ENCODE measurements around the gene WDR93.

WDR93 gene

DNA sequence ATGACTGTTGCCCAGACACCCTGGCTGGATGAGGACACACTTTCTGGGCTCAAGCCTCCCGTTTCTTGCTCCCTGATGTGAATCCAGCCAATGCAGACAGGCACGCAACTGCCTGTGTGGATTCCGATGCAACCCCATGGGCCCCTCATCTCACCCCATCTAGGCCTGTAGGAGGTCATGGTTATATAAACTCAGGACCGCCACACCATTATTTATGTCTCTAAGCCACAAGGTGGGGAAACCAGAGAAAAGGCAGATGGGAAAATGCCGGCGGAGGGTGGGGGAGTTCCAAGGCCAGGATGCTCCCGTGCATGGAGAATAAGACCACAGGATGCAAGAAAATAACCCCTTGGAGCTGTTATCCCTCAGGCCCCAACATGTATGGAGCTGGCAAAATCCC lies 58.4 kb downstream of the WDR93 start:
- DNase-seq (ENCODE audit: low read depth): no peak

DNA sequence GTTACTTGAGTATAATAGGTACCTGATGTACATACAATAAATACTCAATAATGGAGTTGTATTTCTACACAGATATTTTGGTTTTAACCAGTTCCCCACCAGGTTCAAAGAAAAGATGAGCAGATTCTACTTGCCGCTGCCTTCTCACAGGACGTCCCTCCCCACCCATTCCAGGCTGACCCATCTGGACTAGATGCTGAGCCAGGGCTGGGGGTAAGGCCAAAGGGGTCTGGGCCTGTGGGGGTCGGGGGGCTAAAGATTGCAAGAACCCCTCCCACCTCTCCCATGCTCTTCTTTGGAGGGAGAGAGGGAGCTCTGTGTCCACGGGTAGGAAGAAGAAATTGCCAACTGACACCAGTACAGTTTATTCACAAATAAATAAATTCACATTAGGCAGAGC lies 58.9 kb downstream of the WDR93 start:
- DNase-seq (ENCODE audit: low read depth): no peak

DNA sequence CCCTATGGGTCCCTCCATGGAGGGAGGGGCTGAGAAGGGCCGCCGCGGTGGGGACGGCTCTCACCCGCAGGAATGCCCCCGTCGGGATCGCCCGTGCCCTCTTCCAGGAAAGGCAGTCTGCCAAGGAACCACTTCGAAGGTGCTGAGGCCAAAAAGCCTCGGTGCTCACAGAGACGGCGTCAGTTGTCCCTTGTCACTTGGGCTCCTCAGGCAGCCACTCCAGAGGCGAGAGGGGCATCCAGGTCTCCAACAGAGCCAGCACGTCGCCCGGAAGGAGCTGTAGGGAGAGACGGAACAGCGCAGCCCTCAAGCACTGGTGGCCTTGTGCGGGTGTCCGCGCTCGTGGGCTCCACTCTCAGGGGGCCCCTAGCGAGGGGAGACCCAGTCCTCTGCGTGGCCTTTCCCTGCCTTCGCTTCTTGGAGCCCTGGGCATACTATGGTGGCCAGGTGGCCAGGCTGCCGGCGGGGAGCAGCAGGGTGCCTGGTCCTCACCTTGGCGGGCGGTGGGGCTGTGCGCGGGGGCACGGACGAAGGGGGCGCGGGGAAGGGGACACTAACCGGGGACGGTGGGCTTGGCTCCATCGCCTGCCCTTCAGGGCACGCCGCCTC lies 59.4 kb downstream of the WDR93 start:
- DNase-seq (ENCODE audit: low read depth): no peak

DNA sequence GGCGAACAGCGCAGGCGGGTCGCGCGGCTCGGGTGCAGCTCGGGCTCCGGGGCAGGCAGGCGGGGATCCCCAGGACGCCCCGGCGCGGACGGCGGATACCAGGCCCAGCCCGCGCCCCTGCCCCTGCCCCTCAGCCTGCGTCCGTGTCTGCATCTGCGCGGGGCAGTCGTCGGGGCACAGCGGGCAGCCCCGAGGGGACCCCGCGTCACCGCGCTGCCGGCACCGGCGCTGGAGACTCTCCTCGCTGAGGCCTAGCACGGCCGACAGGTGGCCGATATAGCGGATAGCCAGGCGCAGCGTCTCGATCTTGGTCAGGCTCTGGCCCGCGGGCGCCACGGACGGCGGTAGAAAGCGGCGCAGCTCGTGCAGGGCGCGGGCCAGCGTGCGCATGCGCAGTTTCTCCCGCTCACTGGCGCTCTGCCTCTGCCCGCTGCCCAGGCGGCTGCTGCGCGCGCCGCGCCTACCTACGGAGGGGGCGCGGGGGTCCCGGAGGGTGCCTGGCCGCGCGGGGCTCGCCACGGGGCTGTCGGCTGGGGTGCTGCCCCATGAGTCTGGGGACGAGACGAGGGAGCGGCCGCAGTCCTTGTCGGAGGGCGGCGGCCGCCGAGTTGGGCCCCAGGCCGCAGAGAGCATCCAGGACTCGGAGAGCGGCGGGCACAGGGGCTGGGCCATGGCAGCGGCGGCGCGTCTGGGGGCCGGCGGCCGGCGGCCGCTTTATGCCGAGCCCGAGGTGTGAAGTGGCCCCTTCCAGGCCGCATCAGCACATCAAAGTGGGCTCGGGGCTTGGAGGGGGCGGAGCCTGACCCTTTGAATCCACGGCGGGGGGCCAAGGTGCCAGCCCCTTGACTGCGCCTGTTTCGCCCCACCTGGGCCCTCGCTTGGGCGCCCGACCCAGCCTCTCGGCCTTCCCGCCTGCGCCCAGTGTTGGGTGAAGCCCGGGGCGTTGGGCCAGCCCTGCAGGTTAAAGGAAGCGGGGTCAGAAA lies 60.2 kb downstream of the WDR93 start, which contains the start of gene MESP1:
TSS of gene MESP1 (minus strand) at position 690 of the 983 bp plus-strand sequence. CDS start at position 672, 18 bp downstream.
- DNase-seq (ENCODE audit: low read depth): peak; percentile 80

DNA sequence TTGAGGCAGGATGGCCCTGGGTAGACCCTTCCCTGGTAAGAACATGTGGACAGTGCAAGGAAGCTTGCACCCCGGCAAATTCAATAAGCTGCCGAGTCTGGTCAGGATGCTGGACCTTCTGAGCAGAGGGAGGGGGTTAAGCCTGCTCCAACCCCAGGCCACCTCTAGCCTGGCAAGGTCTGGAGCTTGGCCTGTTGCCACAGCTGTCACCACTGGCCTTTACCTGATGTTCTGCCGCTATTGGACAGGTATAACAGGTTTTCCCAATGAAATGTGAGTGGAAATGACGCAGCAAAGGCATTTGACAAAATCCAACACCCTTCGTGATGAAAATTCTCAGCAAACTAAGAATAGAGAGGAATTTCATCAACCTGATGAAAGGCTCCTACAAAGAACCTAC lies 61.1 kb downstream of the WDR93 start:
- no peak for DNase-seq (ENCODE audit: low read depth)

DNA sequence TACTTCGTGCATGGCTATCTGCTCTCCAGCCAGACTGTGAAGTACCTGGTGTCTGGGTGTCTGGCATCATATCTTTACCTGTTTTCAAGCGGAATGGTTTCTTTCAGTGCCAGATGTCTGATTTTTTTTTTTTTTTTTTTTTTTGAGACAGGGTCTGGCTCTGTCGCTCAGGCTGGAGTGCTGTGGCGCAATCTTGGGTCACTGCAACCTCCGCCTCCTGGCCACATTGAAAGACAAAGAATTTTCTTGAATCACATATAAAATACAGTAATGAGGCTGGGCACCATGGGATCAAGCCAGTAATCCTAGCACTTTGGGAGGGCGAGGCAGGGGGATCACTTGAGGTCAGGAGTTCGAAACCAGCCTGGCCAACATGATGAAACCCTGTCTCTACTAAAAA lies 63.2 kb downstream of the WDR93 start:
- no peak for DNase-seq (ENCODE audit: low read depth)

DNA sequence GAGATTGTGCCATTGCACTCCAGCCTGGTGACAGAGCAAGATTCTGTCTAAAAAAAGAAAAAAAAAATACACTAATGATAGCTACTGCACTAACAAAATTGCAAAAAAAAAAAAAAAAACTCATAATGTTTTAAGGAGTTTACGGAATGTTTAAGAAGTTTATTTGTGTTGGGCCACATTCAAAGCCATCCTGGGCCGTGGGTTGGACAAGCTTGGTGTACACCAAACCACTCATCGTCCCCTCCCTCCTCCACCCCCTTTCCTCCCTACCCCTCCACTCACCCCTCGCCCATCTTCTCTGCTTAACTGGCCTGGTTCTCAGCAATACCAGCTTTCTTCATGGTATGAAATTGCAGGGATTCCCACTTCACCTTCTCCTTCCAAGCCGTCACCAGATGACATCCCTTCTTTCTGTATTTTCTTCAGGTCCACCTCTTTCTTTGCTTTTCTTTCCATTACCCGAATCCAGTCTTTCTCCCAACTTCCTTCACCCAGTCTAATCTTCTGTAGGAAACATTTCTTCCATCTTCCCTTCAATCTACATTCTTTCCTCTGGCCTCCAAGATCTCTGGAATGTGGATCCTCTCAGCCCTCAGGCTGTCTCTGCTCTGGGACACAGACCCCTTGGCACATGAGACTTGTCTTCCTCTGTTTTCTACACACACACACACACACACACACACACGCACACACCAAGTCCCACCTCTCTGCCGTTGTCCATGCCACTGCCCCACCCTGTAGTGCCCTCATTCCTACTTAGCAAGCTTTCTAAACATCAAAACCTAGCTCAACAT lies 63.9 kb downstream of the WDR93 start:
- no peak for DNase-seq (ENCODE audit: low read depth)

DNA sequence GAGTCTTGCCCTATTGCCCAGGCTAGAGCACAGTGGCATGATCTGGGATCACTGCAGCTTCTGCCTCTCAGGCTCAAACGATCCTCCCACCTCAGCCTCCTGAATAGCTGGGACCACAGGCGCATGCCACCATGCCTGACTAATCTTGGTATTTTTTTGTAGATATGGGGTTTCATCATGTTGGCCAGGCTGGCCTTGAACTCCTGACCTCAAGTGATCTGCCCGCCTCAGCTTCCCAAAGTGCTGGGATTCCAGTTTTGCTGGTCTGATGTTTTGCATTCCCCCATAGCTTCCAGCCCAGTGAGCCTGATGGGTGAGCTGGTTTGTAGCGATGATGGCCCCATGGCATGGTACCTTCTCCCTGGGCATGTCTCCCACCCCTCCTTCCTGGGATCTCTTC lies 65.1 kb downstream of the WDR93 start:
- DNase-seq (ENCODE audit: low read depth): no peak

DNA sequence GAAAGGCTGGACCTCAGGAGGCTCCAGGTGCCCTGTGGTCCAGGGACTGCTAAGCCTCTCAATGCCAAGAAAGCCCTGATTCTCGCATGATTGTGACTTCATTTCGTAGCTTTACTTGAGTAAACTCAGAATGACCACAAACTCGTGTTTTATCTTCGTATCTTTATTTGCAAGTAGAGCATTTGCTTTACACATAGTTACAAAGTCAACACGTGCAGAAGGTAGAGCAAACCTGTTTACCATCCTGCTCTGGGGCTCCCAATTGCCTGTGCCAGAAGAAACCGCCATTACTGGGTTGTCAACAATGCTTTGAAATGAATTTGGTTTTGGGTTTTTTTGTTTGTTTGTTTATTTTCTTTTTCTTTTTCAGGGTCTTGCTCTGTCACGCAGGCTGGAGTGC lies 66.3 kb downstream of the WDR93 start:
- DNase-seq (ENCODE audit: low read depth): no peak

DNA sequence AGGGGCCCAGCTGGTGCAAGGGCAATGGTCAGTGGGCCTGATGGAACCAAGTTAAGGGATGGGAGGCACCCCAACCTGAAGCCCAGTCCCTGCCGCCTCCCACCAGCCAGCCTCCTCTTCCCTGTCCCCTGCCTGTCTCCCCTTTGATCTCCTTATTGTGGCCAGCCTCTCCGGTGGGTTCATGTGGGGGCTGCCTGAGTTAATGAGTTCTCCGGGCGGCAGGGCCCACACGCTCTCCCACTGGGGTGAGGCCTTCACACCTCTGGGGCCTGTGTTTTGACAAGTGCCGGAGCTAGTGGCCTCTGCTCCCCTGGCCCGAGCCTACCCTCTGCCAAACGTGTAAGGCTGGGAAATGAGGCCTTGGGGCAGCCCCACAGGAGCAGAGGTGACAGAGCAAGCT lies 67.7 kb downstream of the WDR93 start:
- no peak for DNase-seq (ENCODE audit: low read depth)

DNA sequence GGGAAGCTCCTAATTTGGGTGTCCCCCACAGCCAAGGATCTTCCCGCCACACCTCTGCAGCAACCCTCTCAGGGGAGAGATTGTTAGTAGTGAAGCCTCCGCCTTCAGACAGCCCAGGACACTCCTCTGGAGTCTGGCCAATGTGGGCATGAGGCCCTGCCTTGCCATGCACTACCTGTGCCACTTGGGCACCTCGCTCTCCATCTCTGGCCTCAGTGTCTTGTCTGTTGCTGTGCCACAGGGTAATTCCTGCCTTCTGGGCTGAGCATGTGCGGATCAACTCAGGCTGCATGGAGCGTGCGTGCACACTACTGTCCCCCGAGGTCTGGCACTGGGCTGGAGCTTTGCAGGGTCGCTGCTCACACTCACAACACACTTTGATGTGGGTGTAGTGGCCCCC lies 68.4 kb downstream of the WDR93 start:
- DNase-seq (ENCODE audit: low read depth): no peak

DNA sequence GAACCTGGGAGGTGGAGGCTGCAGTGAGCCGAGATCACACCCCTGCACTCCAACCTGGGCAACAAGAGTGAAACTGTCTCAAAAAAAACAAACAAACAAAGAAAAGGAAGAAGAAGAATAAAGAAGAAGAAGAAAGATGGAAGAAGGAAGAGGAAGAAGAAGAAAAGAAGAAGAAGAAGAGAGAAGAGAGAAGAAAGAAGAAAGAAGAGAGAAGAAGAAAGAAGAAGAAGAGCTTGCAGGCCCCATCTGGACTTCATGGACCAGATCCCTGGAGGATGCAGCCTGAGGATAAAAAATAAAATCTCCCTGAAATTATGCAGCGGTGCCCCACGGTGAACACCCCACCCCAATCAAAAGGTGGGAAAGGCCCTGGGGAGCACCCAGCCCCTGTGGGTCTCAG lies 69.2 kb downstream of the WDR93 start:
- DNase-seq (ENCODE audit: low read depth): no peak

DNA sequence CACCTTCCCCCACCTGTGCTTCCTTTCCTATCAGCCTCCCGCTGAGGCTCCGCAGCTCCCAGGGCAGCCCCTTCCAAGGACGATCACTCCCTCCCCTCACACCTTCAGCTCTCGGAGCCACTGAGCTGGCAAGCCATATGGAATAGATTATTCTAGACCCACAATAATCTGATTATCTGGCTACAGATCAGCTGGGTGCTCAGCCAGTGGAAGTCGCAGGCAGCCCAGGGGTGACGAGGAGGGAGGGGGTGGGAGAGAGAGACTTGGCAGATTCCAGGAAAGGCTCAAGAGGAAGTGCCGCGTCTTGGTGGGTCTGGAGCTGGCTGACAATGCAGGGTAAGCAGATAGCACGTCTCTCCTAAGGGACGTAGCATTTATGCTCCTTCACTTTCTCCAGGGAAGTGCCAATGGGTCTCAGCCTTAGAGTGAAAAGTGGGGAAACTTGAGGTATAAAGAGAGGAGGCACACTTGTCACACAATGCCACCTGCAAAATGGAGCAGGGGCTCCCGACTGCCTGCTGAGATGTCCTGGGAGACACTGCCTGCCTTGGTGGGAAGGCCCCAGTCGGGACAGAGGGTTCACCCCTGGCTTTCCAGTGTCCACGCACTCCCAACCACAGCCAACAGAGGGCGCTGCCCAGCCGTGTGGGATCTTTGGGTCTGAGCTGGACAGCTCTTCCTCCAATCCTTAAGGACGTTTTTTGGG lies 69.8 kb downstream of the WDR93 start:
- DNase-seq (ENCODE audit: low read depth): peak; percentile 52

DNA sequence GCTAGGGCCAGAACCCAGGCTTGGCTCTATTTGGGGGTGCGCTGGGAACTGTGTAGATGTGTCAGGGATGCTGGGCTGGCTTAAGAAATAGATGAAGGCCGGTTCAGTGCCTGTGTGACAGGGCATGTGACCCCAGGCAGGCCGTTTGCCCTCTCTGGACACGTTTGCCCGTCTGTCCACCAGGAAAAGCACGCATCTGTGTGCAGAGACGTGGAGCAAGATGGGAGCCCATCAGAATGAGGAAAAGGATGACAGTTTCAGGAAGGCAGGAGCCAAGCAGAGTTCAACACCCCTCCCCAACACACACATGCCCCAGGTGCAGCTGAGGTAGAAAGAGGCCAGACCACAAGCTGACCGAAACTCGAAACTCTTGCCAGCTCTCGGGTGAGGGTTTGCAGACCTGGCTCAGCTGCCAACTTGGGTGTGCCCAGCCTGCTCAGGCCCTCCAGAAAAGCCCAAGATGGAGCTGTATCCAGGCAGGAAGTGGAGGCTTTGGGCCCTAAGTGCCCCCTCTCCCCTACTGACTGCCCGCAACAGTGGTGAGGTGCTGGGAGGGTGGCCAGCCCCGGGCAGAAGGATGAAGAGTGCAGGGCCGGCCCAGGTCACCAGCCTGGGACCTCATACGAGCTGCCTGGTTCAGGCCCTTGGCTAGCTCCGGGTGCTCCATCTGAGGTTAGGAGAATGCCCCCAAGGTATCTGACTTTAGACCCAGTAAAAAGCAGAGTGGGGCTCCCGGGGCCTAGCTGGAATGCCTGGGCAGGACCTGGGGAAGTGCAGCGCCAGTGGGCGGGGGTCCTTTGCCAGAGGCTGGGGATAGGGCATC lies 70.6 kb downstream of the WDR93 start:
- no peak for DNase-seq (ENCODE audit: low read depth)

DNA sequence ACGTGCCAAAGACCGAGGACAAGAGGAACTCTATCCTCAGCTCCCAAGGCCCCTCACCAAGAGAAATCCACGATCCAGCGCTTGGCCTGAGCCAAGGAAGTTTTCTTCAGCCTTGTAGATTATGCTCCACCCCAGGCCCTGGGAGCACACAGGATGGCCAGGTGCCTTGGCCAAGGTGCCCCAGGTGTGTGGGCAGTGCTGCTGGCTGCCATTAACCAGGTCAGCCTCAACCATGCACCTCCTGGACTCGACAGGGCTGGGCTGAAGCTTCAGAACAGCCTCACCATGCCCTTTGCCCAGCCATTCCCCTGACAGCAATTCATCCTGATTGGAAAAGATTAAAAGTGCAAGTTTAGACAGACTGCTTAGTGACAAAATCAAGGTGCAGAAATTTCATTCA lies 71.3 kb downstream of the WDR93 start:
- no peak for DNase-seq (ENCODE audit: low read depth)

DNA sequence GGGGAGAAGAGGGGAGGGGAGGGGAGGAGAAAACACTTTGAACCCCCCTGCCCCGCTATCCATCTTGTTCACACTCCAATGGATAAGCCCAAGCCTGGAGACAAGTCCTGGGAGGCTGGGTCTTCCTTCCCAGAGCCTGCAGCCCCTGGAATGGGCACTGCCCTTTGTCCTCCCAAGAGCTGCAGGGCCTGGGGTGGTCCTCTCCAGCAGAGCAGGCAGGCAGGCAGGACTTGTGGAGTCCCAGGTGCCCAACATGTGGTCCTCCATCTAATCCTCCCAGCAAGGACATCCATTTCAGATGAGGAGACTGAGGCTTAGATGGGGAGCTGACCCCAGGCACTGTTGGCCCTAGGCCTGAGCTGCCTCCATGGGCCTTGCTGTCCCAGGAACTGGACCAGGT lies 75.1 kb downstream of the WDR93 start:
- DNase-seq (ENCODE audit: low read depth): no peak

DNA sequence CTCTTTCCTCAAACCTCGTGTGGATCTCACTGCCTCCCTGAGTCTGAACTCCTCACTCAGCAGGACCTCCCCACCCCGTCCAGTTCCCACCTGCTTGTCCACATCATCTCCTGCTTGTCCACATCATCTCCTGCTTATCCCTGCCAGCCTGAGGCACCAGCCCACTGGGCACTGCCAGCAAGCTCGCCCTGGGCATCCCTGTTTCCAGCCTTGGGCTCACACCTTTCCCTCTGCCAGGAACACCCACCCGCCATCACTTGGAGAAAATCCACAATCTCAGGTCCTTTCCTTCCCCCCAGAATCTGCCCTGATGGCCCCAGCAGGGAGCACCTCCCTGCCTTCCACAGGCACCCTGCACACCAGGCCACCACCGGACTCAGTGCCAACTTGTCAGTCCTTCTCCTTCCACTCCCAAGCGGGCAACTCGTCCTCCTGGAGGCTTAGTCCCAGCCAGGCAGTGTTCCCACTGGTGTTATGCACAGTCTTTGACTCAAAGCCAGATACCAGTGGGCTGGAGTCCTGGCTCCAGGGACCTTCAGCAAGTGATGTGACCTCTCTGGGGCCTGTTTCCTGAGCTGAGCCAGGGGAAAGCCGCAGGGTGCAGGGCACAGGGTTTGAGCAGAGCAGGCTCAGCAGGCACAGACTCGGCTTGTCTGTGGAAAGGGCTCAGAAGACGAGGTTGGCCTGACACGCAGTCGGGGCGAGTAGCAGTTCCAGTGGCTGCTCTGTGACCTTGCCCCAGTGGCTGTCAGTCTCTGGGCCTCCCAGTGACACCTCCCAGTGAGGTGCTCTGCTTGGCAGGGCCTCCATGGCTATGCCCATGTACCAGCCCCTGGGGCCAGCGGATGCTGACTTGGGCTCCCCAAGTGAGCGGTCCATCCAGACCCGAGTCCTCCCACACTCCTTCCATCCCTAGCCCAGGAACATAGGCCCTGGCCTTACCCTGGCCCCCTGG lies 76.0 kb downstream of the WDR93 start:
- no peak for DNase-seq (ENCODE audit: low read depth)

DNA sequence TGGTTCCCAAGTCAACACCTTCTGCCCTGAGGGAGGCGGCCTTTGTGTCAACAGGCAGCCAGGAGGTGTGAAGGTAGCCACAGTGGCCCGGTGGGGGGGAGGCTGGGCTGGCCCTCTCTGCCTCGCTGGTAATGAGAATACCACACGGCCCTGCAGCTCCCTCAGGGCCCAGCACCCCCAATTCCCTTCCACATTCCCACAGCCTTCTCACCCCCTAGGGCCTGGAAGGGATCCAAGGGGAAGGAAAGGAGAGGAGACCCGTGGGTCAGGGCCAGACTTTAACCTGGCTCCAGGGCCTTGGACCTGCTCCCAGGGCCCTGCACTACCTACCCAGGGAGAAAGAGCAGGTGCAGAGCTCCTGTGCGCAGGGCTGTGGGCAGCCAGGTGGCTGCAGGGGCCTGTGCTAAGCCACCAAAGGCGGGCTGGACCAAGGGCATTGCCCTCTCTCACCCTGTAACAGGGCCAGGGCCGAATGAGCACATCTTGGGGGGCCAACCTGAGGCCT lies 76.9 kb downstream of the WDR93 start:
- DNase-seq (ENCODE audit: low read depth): no peak

DNA sequence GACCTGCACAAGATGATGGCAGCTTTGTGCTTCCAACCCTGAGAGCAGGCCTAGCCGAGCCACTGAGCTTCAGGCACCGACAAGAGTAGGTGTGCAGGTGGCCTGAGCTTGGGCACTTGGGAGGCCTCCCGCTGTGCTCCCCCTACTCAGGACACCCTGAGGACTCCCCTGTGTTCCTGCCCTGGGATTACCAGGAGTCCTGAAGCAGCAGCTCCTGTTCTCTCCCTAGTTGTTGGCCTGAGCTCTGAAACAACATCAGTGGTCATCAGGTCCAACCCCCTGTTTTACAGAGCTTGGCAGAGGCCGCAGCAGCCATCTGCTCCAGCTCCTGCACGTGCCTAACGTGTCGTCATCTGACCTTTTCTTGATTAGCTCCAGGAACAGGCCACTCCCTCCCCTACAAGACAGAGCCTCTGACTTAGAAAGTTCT lies 77.5 kb downstream of the WDR93 start:
- no peak for DNase-seq (ENCODE audit: low read depth)

DNA sequence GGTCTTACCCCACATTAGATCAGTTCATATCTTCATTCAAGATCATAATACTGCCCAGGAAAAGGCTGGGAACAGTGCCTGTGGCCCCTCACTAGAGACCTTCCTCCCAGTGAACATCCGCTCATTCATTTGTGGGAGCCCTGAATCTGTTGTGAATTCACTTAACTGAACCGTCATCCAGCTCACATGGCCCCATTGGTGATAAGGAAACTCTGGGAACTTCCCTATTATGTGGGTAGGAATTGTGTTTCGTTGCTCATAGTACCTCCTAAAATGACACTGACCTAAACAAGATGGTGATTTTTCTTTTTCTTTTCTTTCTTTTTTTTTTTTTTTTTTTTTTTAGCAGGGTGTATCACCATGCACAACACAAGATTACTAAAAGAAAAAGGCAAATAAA lies 78.8 kb downstream of the WDR93 start:
- DNase-seq (ENCODE audit: low read depth): no peak
